Mesenchymal stem cell (in vitro differentiated cells and primary cell): Measurements from ENCODE around the gene CATSPER3.

Experiments used
- DNase-seq: peaks from one replicate; pipeline ENCODE4 v3.0.0-alpha.2; 2013
- H2AFZ ChIP-seq: one replicate; pipeline ENCODE4 v1.6.1; 2013; ENCODE audit warnings: low read depth, mild to moderate bottlenecking, control low read depth, inconsistent platforms, low read length, moderate library complexity
- H2AK5ac ChIP-seq: 2 replicates; pipeline ENCODE4 v1.6.1; 2013; ENCODE audit warnings: low read length, moderate library complexity, mild to moderate bottlenecking, inconsistent platforms; ENCODE audit not compliant: severe bottlenecking
- H2BK120ac ChIP-seq: one replicate; pipeline ENCODE4 v1.6.1; 2013; ENCODE audit warnings: low read depth, mild to moderate bottlenecking, inconsistent platforms, low read length, moderate library complexity
- H2BK12ac ChIP-seq, 2 experiments: one replicate each; pipeline ENCODE4 v1.6.1; 2013; ENCODE audit warnings: inconsistent platforms in 2 of 2, low read length in 2 of 2, mild to moderate bottlenecking in 2 of 2, moderate library complexity in 2 of 2, control low read depth in 1 of 2
- H2BK15ac ChIP-seq: one replicate; pipeline ENCODE4 v1.6.1; 2013; ENCODE audit warnings: mild to moderate bottlenecking, low read depth, inconsistent platforms; ENCODE audit not compliant: poor library complexity, severe bottlenecking
- H2BK5ac ChIP-seq: 2 replicates; pipeline ENCODE4 v1.6.1; 2013; ENCODE audit warnings: low read depth, mild to moderate bottlenecking, low read length, control low read depth, inconsistent platforms; ENCODE audit not compliant: poor library complexity, severe bottlenecking
- H3K14ac ChIP-seq, 2 experiments: one replicate each; pipeline ENCODE4 v1.6.1; 2013; ENCODE audit warnings: inconsistent platforms in 2 of 2, low read length in 2 of 2, control low read depth in 1 of 2, mild to moderate bottlenecking in 1 of 2, moderate library complexity in 1 of 2
- H3K18ac ChIP-seq, 2 experiments: one replicate each; pipeline ENCODE4 v1.6.1; 2013; ENCODE audit warnings: inconsistent platforms in 2 of 2, low read length in 2 of 2, control low read depth in 1 of 2, low read depth in 1 of 2, mild to moderate bottlenecking in 1 of 2
- H3K23ac ChIP-seq, 2 experiments: one replicate each; pipeline ENCODE4 v1.6.1; 2013; ENCODE audit warnings: inconsistent platforms in 2 of 2, low read length in 2 of 2, mild to moderate bottlenecking in 2 of 2, moderate library complexity in 2 of 2, control low read depth in 1 of 2
- H3K27ac ChIP-seq: 2 replicates; pipeline ENCODE4 v1.5.1; 2013; ENCODE audit warnings: mild to moderate bottlenecking, moderate library complexity, low read length, control low read depth, inconsistent platforms; ENCODE audit not compliant: poor library complexity, severe bottlenecking
- H3K27me3 ChIP-seq, 2 experiments: 2 replicates each; pipeline versions ENCODE4 v1.6.1 to v1.7.0; 2013; ENCODE audit warnings: low read length in 2 of 2, mild to moderate bottlenecking in 2 of 2, moderate library complexity in 2 of 2, control low read depth in 1 of 2, inconsistent platforms in 1 of 2; ENCODE audit not compliant: control insufficient read depth in 1 of 2, insufficient read depth in 1 of 2
- H3K36me3 ChIP-seq, 2 experiments: 2 replicates each; pipeline versions ENCODE4 v1.6.1 to v1.7.0; 2013; ENCODE audit warnings: low read length in 2 of 2, control low read depth in 1 of 2, inconsistent platforms in 1 of 2, low read depth in 1 of 2, mild to moderate bottlenecking in 1 of 2; ENCODE audit not compliant: insufficient read depth in 2 of 2, control insufficient read depth in 1 of 2
- H3K4ac ChIP-seq, 2 experiments: one replicate each; pipeline ENCODE4 v1.6.1; 2013; ENCODE audit warnings: inconsistent platforms in 2 of 2, low read length in 2 of 2, mild to moderate bottlenecking in 2 of 2, moderate library complexity in 2 of 2, control low read depth in 1 of 2, low read depth in 1 of 2
- H3K4me1 ChIP-seq: 2 replicates; pipeline ENCODE4 v1.6.1; 2013; ENCODE audit warnings: low read depth, low read length, control low read depth; ENCODE audit not compliant: control insufficient read depth, insufficient read depth
- H3K4me2 ChIP-seq: 2 replicates; pipeline ENCODE4 v1.6.1; 2013; ENCODE audit warnings: low read length, mild to moderate bottlenecking, inconsistent platforms; ENCODE audit not compliant: poor library complexity, severe bottlenecking
- H3K4me3 ChIP-seq, 2 experiments: 2 replicates each; pipeline versions ENCODE4 v1.5.1 to v1.7.0; 2013; ENCODE audit warnings: low read length in 2 of 2, mild to moderate bottlenecking in 2 of 2, control low read depth in 1 of 2, low read depth in 1 of 2; ENCODE audit not compliant: insufficient read depth in 1 of 2
- H3K79me1 ChIP-seq: replicated peaks from 2 replicates; pipeline ENCODE4 v1.6.1; 2013; ENCODE audit warnings: mild to moderate bottlenecking, control low read depth, low read length, inconsistent platforms; ENCODE audit not compliant: poor library complexity, severe bottlenecking
- H3K9ac ChIP-seq: 2 replicates; pipeline ENCODE4 v1.7.0; 2013; ENCODE audit warnings: mild to moderate bottlenecking, low read length, moderate library complexity
- H3K9me3 ChIP-seq: 2 replicates; pipeline ENCODE4 v1.7.0; 2013; ENCODE audit warnings: mild to moderate bottlenecking, low read length; ENCODE audit not compliant: control insufficient read depth
- H4K8ac ChIP-seq: one replicate; pipeline ENCODE4 v1.6.1; 2013; ENCODE audit warnings: inconsistent platforms, mild to moderate bottlenecking, low read length, moderate library complexity
- H4K91ac ChIP-seq: one replicate; pipeline ENCODE4 v1.6.1; 2013; ENCODE audit warnings: mild to moderate bottlenecking, low read length, inconsistent platforms
- WGBS: methylation state at CpG from one replicate; pipeline ENCODE4 v1.1.7; 2013; ENCODE audit warnings: mixed read lengths; 5-methylcytosine and 5-hydroxymethylcytosine counted together

CATSPER3 gene

GRCh38 chr5:135038205-135038812, 70.6 kb downstream of the CATSPER3 start:
- no peak overlapping the region for H3K4me2 ChIP-seq
- H3K27ac ChIP-seq, result no peak overlapping the region
- no peak overlapping the region for H2BK5ac ChIP-seq
- no peak overlapping the region for H2BK120ac ChIP-seq
- no peak overlapping the region for H4K91ac ChIP-seq
- no peak overlapping the region for H2AK5ac ChIP-seq
- H2BK15ac ChIP-seq, result no peak overlapping the region
- no peak overlapping the region for H2AFZ ChIP-seq
- H3K4me3 ChIP-seq, result no peak overlapping the region
- no peak overlapping the region for H3K9ac ChIP-seq
- no peak overlapping the region for H4K8ac ChIP-seq
- no peak overlapping the region for H2BK12ac ChIP-seq
- no peaks in the 10 kb centered on the region for H3K9me3 ChIP-seq
- no peak for DNase-seq
- H3K18ac ChIP-seq, result no peak overlapping the region
- WGBS, result 18% methylated on average over 19 of the region's 20 CpGs
- no peak overlapping the region for H3K23ac ChIP-seq
- peaks cover 88 to 91% of the 10 kb centered on the region in 2 experiments for H3K27me3 ChIP-seq
- H3K14ac ChIP-seq, result no peak overlapping the region
- H3K79me1 ChIP-seq, result no peaks in the 10 kb centered on the region
- peaks cover 30% of the 10 kb centered on the region for H3K4me1 ChIP-seq
- no peaks in the 10 kb centered on the region for H3K36me3 ChIP-seq
- H3K4ac ChIP-seq, result no peak overlapping the region

DNA sequence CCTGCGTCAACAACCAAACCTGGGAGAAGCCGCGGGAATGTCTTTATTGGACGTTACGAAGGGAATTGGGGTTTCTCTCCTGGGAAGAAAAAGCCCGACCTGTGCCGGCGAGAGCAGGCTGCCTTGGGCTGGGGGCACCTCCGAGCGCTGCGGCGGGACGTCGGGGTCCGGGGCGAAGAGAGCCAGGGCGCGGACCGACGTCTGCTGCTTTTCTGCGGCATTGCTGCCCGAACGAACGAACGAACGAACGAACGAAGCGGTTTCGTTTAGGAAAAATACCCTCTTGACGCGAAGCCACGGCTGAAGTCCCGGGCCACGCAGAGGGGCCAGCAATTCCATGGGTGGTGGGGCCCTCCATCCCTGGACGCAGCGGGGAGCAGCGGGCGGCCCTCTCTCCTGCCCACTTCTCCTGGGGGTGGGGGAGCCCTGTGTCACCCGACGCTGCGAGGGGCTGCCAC, 71.1 kb downstream of the CATSPER3 start:
- Histone ChIP-seq H2AFZ (no peak overlapping the region), H3K9ac (no peak overlapping the region), H3K14ac (no peak overlapping the region), H3K27ac (no peak overlapping the region), H4K8ac (no peak overlapping the region), H4K91ac (no peak overlapping the region), H2BK5ac (no peak overlapping the region), H3K36me3 (no peaks in the 10 kb centered on the region), H3K4ac (no peak overlapping the region), H2AK5ac (no peak overlapping the region), H3K4me3 (no peak overlapping the region), H3K79me1 (no peaks in the 10 kb centered on the region), H3K18ac (peak overlapping the region in 1 of 2 experiments; percentile 35), H3K4me2 (no peak overlapping the region), H3K4me1 (peaks cover 24% of the 10 kb centered on the region), H2BK12ac (no peak overlapping the region), H2BK15ac (no peak overlapping the region), H3K9me3 (no peaks in the 10 kb centered on the region), H2BK120ac (no peak overlapping the region), H3K23ac (no peak overlapping the region), H3K27me3 (peaks cover 91 to 93% of the 10 kb centered on the region in 2 experiments)
- no peak for DNase-seq
- WGBS, result 6% methylated on average over 42 of the region's 42 CpGs

- Histone ChIP-seq H3K4me1 (peaks cover 18% of the 10 kb centered on the region), H3K9me3 (no peaks in the 10 kb centered on the region), H3K36me3 (no peaks in the 10 kb centered on the region), H3K4me3 (no peak overlapping the region), H2BK5ac (no peak overlapping the region), H2BK15ac (no peak overlapping the region), H3K79me1 (no peaks in the 10 kb centered on the region), H2AK5ac (no peak overlapping the region), H3K9ac (no peak overlapping the region), H3K27me3 (peaks cover 96 to 99% of the 10 kb centered on the region in 2 experiments), H2AFZ (no peak overlapping the region), H4K91ac (peak overlapping the region; percentile 62), H4K8ac (no peak overlapping the region), H3K4me2 (peak overlapping the region; percentile 1), H3K14ac (no peak overlapping the region), H3K27ac (no peak overlapping the region), H2BK120ac (no peak overlapping the region), H2BK12ac (peak overlapping the region in 1 of 2 experiments; percentile 49), H3K4ac (no peak overlapping the region), H3K18ac (peak overlapping the region; percentile 29 to 54), H3K23ac (no peak overlapping the region)
- DNase-seq, result peak; percentile 39
- 3% methylated on average over 71 of the region's 87 CpGs for WGBS
Measured at GRCh38 chr5:135039271-135040033, 71.7 kb downstream of the CATSPER3 start.

DNA sequence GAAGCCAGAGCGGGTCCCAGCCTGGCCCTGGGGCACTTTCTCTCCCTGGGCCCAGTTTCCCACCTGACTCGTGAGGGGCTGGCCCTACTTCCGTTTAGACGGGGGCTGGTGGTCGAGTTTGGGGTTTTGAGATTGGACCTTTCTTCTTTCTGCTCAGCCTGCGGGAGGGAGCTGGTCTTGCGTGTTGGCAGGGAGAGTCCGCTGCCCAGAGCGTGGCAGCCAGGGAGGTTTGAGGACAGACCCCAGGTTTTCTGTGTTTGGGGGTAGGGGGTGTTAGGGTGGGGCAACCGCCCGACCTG, 72.3 kb downstream of the CATSPER3 start:
- no peak overlapping the region for H2BK5ac ChIP-seq
- no peaks in the 10 kb centered on the region for H3K9me3 ChIP-seq
- H3K4me1 ChIP-seq, result peaks cover 15% of the 10 kb centered on the region
- H2BK120ac ChIP-seq, result no peak overlapping the region
- no peak overlapping the region for H3K9ac ChIP-seq
- 22% methylated on average over 9 of the region's 11 CpGs for WGBS
- H4K8ac ChIP-seq, result no peak overlapping the region
- H3K18ac ChIP-seq, result no peak overlapping the region
- no peaks in the 10 kb centered on the region for H3K36me3 ChIP-seq
- no peak overlapping the region for H3K14ac ChIP-seq
- H3K4me2 ChIP-seq, result no peak overlapping the region
- no peaks in the 10 kb centered on the region for H3K79me1 ChIP-seq
- H3K23ac ChIP-seq, result peak overlapping the region in 1 of 2 experiments; percentile 34
- H2BK15ac ChIP-seq, result no peak overlapping the region
- H3K4me3 ChIP-seq, result no peak overlapping the region
- H3K27me3 ChIP-seq, result peaks cover 96 to 99% of the 10 kb centered on the region in 2 experiments
- no peak overlapping the region for H2AK5ac ChIP-seq
- peak overlapping the region in 1 of 2 experiments; percentile 49 for H2BK12ac ChIP-seq
- no peak overlapping the region for H2AFZ ChIP-seq
- DNase-seq, result no peak
- H4K91ac ChIP-seq, result no peak overlapping the region
- H3K4ac ChIP-seq, result no peak overlapping the region
- no peak overlapping the region for H3K27ac ChIP-seq
